Testis (tissue), 2 donors: ENCODE results near the gene NEFH.

Source experiments
- POLR2A ChIP-seq: fragments of 450-650 bp; IDR thresholded peaks from one replicate; pipeline ENCODE4 v1.6.1; 2017; ENCODE audit warnings: antibody characterized with exemption, mild to moderate bottlenecking, moderate library complexity
- TF ChIP-seq, protein P1 (sequence below), 3 experiments: fragments of 450-650 bp in 2 of 3; fragments of 200-600 bp in 1 of 3; sonication (generic) in 1 of 3; IDR thresholded peaks; one replicate each; pipeline ENCODE4 v1.5.1; 2016 to 2019; ENCODE audit warnings: antibody characterized with exemption in 3 of 3, mild to moderate bottlenecking in 2 of 3, moderate library complexity in 1 of 3

DNA sequence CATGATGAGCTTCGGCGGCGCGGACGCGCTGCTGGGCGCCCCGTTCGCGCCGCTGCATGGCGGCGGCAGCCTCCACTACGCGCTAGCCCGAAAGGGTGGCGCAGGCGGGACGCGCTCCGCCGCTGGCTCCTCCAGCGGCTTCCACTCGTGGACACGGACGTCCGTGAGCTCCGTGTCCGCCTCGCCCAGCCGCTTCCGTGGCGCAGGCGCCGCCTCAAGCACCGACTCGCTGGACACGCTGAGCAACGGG, 169 bp downstream of the NEFH start:
- TF ChIP-seq, protein P1, sequence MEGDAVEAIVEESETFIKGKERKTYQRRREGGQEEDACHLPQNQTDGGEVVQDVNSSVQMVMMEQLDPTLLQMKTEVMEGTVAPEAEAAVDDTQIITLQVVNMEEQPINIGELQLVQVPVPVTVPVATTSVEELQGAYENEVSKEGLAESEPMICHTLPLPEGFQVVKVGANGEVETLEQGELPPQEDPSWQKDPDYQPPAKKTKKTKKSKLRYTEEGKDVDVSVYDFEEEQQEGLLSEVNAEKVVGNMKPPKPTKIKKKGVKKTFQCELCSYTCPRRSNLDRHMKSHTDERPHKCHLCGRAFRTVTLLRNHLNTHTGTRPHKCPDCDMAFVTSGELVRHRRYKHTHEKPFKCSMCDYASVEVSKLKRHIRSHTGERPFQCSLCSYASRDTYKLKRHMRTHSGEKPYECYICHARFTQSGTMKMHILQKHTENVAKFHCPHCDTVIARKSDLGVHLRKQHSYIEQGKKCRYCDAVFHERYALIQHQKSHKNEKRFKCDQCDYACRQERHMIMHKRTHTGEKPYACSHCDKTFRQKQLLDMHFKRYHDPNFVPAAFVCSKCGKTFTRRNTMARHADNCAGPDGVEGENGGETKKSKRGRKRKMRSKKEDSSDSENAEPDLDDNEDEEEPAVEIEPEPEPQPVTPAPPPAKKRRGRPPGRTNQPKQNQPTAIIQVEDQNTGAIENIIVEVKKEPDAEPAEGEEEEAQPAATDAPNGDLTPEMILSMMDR (IDR thresholded peaks at IDR 0.05): no peak
- no peak for TF ChIP-seq POLR2A
